GM12872 (cell line): ENCODE data around the gene TXNDC17.

Source experiments
- CTCF ChIP-seq: IDR thresholded peaks from 3 replicates; pipeline ENCODE4 v1.5.1; 2011; ENCODE audit warnings: low read depth, mild to moderate bottlenecking, low read length, moderate library complexity; ENCODE audit not compliant: insufficient read depth

Gene TXNDC17

DNA sequence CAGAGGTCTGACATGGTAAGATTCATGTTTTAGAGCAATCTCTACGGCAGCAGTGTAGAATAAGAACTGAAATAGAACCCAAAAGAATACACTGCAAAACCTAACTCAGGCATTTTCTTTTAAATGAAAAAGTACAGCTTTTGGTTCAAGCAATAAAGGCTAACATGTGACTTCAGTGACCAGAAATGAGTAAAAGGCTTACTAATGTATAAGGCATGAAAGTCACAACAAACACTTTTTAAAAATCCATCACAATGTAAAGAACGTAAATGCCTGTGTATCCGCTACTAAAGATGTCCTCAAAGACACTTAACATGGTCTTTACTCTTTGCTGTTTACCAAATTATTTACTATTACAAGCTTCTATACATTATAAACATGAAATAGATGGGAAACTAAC is 16.9 kb upstream of the TXNDC17 start:
- no peak for TF ChIP-seq CTCF

GRCh38 chr17:6626616-6627015 is 14.2 kb upstream of the TXNDC17 start:
- no peak for TF ChIP-seq CTCF

DNA sequence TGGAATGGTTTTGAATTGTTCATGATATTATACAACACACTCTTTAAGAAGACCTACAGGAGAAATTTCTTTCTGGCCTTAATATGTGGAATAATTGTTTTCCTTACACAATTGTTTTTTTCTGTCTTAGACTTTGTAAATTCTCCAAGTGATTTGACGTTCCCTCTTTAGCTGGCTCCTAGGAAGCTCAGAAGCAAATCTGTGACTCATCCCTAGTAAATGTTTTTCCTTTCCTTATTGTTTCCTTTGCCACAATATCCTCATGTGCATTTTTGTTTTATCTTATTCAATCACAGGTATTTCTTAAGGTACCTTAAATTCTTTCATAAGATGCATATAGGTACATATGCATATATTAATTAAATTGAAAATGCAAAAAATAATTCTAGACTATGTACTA is 13.8 kb upstream of the TXNDC17 start:
- no peak for TF ChIP-seq CTCF

- TF ChIP-seq CTCF = no peak
Measured at GRCh38 chr17:6630390-6630789, 10.5 kb upstream of the TXNDC17 start.

DNA sequence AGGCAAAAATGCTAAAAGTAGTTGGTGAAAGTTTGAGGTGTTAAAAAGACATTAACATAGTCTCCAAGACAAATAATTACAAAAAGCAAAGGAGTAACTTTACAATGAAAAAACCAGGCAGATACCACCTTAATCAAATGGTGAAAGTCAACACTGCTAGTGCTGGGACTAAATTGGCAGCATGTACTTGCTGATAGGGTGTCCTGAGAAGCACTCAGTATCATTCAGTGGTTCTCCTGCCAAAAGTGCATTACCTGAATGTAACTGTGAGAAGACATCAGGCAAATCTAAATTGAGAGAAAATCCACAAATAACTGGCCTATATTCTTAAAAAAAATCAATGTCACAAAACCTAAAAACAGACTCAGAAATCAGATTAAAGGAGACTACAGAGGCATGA is 8.3 kb upstream of the TXNDC17 start:
- TF ChIP-seq CTCF = no peak

GRCh38 chr17:6633263-6633662 is 7.6 kb upstream of the TXNDC17 start:
- TF ChIP-seq CTCF = no peak

DNA sequence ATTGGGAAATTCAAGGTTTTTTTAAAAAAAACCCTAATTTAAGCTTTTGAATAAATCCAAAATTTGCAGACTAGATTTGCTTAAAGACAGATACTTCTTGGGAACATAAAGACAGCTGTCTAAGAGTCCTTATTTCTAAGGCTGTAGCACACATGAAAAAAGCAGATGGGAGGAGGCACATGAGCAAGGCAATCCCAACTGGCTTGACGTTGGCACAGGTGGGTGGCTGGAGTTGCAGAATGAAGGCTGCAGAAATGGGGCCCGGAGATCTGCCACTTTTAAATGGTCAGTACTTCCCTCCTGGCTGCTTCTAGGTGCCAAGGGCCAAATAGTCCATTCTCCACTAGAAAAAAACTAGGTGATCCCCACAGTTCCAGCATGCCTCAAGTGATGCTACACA is 4.8 kb upstream of the TXNDC17 start:
- no peak for TF ChIP-seq CTCF
